OCI-LY1 (cell line): ENCODE data around the gene TSC1.

Experiments used
- H2AFZ ChIP-seq: fragments of 200-600 bp; sonication (generic), shearing (Covaris generic); 2 replicates; pipeline ENCODE4 v1.6.0; 2014; ENCODE audit warnings: antibody characterized with exemption, mild to moderate bottlenecking, low read length
- H3F3A ChIP-seq: fragments of 200-600 bp; sonication (generic), shearing (Covaris generic); 2 replicates; pipeline ENCODE4 v1.6.0; 2014; ENCODE audit warnings: mild to moderate bottlenecking, antibody characterized with exemption, low read length, moderate library complexity; ENCODE audit not compliant: insufficient read depth
- H3K27ac ChIP-seq: fragments of 200-600 bp; sonication (generic); 2 replicates; pipeline ENCODE4 v1.5.1; 2014; ENCODE audit warnings: low read length, mixed run types, mild to moderate bottlenecking, low read depth; ENCODE audit not compliant: poor library complexity, severe bottlenecking
- H3K27me3 ChIP-seq: fragments of 200-600 bp; sonication (generic); 2 replicates; pipeline ENCODE4 v1.6.0; 2014; ENCODE audit warnings: antibody characterized with exemption, mild to moderate bottlenecking, low read length, moderate library complexity; ENCODE audit not compliant: insufficient read depth
- H3K36me3 ChIP-seq: fragments of 200-600 bp; sonication (generic); 2 replicates; pipeline ENCODE4 v1.6.1; 2014; ENCODE audit warnings: mild to moderate bottlenecking, antibody characterized with exemption, low read length, moderate library complexity, mixed read lengths; ENCODE audit not compliant: insufficient read depth
- H3K4me1 ChIP-seq: fragments of 200-600 bp; sonication (generic); 2 replicates; pipeline ENCODE4 v1.5.1; 2014; ENCODE audit warnings: mild to moderate bottlenecking, low read length, moderate library complexity; ENCODE audit not compliant: insufficient read depth, severe bottlenecking
- H3K4me2 ChIP-seq: fragments of 200-600 bp; sonication (generic), shearing (Covaris generic); 2 replicates; pipeline ENCODE4 v1.6.1; 2014; ENCODE audit warnings: low read length
- H3K4me3 ChIP-seq: fragments of 200-600 bp; sonication (generic); 2 replicates; pipeline ENCODE4 v1.5.1; 2014; ENCODE audit warnings: low read length, low read depth, mild to moderate bottlenecking, mixed read lengths; ENCODE audit not compliant: poor library complexity, severe bottlenecking
- H3K79me2 ChIP-seq: fragments of 200-600 bp; shearing (Covaris generic); 2 replicates; pipeline ENCODE4 v1.6.1; 2016; ENCODE audit warnings: mixed run types, low read length, mixed read lengths; ENCODE audit not compliant: insufficient read depth
- H3K9ac ChIP-seq: fragments of 200-600 bp; sonication (generic), shearing (Covaris generic); 2 replicates; pipeline ENCODE4 v1.6.1; 2014; ENCODE audit warnings: mild to moderate bottlenecking, low read length, mixed read lengths
- H3K9me2 ChIP-seq: fragments of 200-600 bp; sonication (generic), shearing (Covaris generic); 2 replicates; pipeline ENCODE4 v1.6.1; 2014; ENCODE audit warnings: low read depth, mild to moderate bottlenecking, low read length, mixed read lengths
- H3K9me3 ChIP-seq: fragments of 200-600 bp; shearing (Covaris generic); 2 replicates; pipeline ENCODE4 v1.6.1; 2014; ENCODE audit warnings: low read length, mixed read lengths
- H4K20me1 ChIP-seq: fragments of 200-600 bp; sonication (generic), shearing (Covaris generic); 2 replicates; pipeline ENCODE4 v1.6.0; 2016; ENCODE audit warnings: mild to moderate bottlenecking, low read length; ENCODE audit not compliant: insufficient read depth
- EZH2 ChIP-seq: fragments of 200-600 bp; sonication (generic), shearing (Covaris generic); IDR thresholded peaks from 2 replicates; pipeline ENCODE4 v1.8.0; 2017; ENCODE audit warnings: borderline replicate concordance, mixed run types, mild to moderate bottlenecking, antibody characterized with exemption, low read length, moderate library complexity, mixed read lengths
- TF ChIP-seq, protein P1 (sequence below): fragments of 200-600 bp; sonication (generic), shearing (Covaris generic); IDR thresholded peaks from 2 replicates; pipeline ENCODE4 v1.5.1; 2017; ENCODE audit warnings: mild to moderate bottlenecking, antibody characterized with exemption, low read length, moderate library complexity, mixed read lengths

Gene TSC1

GRCh38 chr9:132898051-132898450, 46.4 kb downstream of the TSC1 start:
- no peak overlapping the region for H3K4me2 ChIP-seq
- no peak overlapping the region for H3K4me3 ChIP-seq
- H2AFZ ChIP-seq = no peak overlapping the region
- no peak for TF ChIP-seq EZH2
- TF ChIP-seq, protein P1, sequence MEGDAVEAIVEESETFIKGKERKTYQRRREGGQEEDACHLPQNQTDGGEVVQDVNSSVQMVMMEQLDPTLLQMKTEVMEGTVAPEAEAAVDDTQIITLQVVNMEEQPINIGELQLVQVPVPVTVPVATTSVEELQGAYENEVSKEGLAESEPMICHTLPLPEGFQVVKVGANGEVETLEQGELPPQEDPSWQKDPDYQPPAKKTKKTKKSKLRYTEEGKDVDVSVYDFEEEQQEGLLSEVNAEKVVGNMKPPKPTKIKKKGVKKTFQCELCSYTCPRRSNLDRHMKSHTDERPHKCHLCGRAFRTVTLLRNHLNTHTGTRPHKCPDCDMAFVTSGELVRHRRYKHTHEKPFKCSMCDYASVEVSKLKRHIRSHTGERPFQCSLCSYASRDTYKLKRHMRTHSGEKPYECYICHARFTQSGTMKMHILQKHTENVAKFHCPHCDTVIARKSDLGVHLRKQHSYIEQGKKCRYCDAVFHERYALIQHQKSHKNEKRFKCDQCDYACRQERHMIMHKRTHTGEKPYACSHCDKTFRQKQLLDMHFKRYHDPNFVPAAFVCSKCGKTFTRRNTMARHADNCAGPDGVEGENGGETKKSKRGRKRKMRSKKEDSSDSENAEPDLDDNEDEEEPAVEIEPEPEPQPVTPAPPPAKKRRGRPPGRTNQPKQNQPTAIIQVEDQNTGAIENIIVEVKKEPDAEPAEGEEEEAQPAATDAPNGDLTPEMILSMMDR = no peak
- H3K27me3 ChIP-seq = no peaks in the 10 kb centered on the region
- no peak overlapping the region for H3K27ac ChIP-seq
- peaks cover 49% of the 10 kb centered on the region for H3K36me3 ChIP-seq
- H3F3A ChIP-seq = no peaks in the 10 kb centered on the region
- no peak overlapping the region for H3K9ac ChIP-seq
- no peaks in the 10 kb centered on the region for H3K4me1 ChIP-seq
- no peaks in the 10 kb centered on the region for H3K9me3 ChIP-seq
- no peaks in the 10 kb centered on the region for H4K20me1 ChIP-seq
- no peaks in the 10 kb centered on the region for H3K79me2 ChIP-seq
- H3K9me2 ChIP-seq = no peaks in the 10 kb centered on the region

DNA sequence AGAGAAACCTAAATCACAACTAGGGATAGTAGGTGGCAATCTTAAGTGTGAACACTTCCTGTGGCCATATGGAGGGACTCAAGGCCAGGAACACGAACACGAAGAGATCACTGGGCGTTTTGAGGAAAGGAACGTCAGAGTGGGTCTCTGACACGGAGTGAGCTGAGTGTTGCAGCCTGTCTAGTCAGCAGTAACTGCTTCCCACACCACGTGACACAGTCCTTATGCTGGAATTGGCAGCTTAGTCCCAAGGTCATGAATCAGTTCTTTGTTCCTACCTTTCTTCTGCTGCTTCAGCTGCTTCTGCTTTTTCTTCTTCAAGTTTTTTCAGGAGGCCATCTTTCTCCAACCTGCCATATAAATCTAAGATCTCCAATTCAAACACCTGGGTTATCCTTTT, 47.5 kb downstream of the TSC1 start:
- TF ChIP-seq EZH2 = no peak
- TF ChIP-seq, protein P1 = no peak
- Histone ChIP-seq H3K36me3 (peaks cover 49% of the 10 kb centered on the region), H3K4me2 (no peak overlapping the region), H3F3A (no peaks in the 10 kb centered on the region), H3K9me3 (no peaks in the 10 kb centered on the region), H3K27ac (no peak overlapping the region), H3K27me3 (no peaks in the 10 kb centered on the region), H4K20me1 (no peaks in the 10 kb centered on the region), H3K4me3 (no peak overlapping the region), H3K79me2 (no peaks in the 10 kb centered on the region), H3K4me1 (no peaks in the 10 kb centered on the region), H3K9me2 (no peaks in the 10 kb centered on the region), H2AFZ (no peak overlapping the region), H3K9ac (no peak overlapping the region)

DNA sequence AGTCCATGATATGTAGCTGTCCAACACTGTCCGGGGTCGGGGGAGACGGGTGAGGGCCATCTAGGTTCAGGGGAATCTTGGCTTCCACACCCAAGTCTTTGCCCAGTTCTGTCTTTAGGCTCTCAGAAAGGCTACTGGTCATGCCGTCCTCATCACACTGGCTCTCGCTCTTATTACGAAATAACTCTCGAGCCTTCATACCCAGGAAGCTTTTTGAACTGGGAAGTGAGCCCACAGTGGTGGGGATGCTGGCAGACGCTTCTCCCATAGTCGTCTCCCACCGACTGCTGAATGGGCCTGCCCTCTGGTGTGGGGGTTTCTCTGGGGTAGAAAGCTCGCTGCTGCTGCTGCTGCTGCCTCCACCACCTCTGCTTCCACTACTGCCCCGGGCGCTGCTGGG, 48.2 kb downstream of the TSC1 start:
- Histone ChIP-seq H2AFZ (no peak overlapping the region), H3K4me2 (no peak overlapping the region), H3K27me3 (no peaks in the 10 kb centered on the region), H4K20me1 (no peaks in the 10 kb centered on the region), H3K4me3 (no peak overlapping the region), H3K9me2 (no peaks in the 10 kb centered on the region), H3F3A (no peaks in the 10 kb centered on the region), H3K9me3 (no peaks in the 10 kb centered on the region), H3K27ac (no peak overlapping the region), H3K9ac (no peak overlapping the region), H3K79me2 (no peaks in the 10 kb centered on the region), H3K36me3 (peaks cover 45% of the 10 kb centered on the region), H3K4me1 (no peaks in the 10 kb centered on the region)
- TF ChIP-seq, protein P1 = no peak
- no peak for TF ChIP-seq EZH2
